NCI-H2107 treated with DMSO at 0.1 percent for 48 hours (cell line): ENCODE results near the gene MCCC2.
"Not testable (repeated sequence)": the region's sequence is repeated elsewhere in the genome, so short reads cannot be mapped to it uniquely, and the experiment has no call there.

Experiments
- DNase-seq: peaks from one replicate; lab custom pipeline; 2025; ENCODE audit not compliant: unreplicated experiment; lab: John Stamatoyannopoulos, UW

MCCC2 gene

DNA sequence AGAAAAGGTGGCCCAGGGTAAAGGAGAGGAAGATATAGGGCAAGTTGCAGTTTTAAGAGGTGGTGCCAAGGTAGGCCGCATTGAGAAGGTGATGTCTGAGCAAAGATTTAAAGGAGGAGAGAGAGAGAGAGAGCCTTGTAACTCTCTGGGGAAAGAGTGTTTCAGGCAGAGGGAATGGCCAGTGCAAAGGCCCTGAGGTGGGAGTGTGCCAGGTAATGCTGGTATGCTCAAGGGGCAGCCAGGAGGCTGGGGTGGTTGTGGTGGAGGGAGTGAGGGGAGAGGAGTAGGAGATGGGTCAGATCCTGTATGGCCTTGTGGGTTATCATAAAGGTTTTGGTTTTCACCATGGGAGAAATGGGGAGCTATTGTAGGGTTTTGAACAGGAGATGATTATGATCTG is 9.9 kb downstream of the MCCC2 start:
- no peak for DNase-seq

DNA sequence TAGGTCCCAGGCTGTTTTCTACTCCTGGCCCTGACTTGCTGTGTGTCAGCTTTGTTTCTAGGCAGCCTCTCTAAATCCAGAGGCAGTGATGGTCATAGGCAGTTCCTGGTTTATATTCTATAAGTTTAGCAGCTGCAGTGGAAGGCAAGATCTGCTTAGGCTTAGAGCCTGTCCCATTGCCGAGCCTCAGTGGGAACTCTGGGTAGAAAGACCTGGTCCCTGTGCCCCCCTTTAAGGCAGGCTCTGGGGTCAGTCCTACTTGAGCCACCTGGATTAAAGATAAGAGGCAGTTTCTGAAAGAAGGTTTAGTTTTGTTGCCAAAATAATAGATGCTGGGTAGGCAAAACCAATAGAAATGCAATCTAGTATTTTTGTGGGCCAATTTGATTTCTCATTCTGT is 13.6 kb downstream of the MCCC2 start:
- DNase-seq: no peak

DNA sequence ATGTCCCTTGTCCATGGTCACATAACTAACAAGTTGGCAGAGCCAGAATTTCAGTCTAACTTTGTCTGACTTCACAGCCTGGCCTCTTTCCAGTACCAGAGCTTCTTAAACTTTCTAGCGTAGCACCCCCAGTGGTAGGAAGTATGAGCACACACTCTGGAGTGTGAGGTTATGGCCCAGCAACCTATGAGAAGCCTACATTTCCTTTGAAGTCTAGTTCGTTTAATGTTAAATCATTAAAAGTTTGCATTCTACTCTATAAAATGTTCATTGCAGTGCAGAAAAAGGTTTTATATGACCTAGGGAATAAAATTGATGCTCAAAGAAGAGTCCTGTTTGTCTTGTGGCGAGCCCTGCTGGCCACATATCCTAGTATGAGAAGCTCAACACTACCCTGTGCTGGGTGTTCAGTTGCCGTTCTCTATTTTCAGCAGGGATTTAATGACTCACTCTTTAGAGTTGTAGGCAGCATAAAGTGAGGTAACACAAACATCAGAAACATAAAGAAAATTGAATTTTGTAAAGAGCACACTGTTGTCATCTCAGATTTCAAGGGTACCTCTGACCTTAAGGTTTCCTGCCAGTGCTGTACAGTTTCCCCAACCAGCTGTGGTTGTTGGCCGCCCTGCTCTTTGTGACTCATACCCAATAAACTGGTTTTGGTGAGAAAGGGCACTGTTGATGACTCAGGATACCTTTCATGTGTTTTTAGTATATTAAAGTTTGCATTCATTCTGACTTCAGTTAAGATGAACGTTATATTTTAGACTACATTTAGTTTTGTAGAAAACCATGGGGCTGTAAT is 14.3 kb downstream of the MCCC2 start:
- no peak for DNase-seq

DNA sequence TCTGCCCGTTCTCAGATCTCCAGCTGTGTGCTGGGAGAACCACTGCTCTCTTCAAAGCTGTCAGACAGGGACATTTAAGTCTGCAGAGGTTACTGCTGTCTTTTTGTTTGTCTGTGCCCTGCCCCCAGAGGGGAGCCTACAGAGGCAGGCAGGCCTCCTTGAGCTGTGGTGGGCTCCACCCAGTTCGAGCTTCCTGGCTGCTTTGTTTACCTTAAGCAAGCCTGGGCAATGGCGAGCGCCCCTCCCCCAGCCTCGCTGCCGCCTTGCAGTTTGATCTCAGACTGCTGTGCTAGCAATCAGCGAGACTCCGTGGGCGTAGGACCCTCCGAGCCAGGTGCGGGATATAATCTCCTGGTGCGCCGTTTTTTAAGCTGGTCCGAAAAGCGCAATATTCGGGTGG is 22.8 kb downstream of the MCCC2 start:
- not testable (repeated sequence) for DNase-seq

DNA sequence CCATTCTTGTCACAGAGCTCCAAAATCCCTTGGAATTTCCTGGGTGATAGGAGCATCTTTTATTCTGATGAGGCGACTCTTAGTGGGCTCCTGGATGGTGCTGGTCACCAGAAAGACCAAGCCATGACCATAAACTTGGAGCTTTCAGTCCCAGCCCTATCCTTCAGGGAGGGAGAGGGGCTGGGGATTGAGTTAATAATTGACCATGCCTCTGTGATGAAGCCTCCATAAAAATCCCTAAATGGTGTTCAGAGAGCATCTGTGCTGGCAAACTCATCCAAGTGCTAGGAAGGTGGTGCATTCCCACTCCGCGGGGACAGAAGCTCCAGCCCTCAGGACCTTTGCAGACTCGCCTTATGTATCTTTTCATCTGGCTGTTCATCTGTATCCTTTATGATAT is 28.7 kb downstream of the MCCC2 start:
- DNase-seq: no peak

DNA sequence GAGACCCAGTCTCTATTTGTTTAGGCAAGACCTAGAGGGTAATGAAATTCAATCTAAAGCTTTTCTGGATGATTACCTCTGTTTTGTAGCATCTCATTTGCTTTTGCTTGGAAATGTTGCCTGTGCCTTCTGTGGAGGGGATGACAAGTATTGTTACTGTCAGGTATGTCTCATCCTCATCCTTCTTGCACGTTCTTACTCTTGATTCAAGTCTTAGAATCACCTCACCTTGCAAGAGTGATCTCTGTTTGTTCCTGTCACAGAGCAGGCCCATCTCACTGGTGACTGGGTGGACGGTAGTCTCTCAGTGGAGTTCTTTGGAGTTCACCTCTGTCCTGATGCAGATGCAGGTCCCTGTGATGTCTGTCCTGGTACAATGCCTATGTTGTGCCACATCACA is 33.5 kb downstream of the MCCC2 start:
- no peak for DNase-seq

DNA sequence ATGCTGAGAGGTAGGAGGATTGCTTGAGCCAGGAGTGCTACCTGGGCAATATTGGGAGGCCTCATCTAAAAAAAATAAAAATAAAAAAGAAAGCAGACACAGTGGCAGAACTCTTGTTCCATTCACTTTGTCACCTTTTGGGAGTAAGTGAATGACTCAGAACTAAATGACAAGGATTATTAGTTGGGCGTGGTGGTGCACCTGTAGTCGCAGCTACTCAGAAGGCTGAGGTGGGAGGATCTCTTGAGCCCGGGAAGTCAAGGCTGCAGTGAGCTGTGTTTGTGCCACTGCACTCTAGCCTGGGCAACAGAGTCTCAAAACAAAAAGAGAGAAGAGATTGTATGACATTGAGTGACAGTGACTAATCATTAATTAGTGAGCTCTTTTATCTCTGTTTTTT is 34.1 kb downstream of the MCCC2 start:
- DNase-seq: no peak

DNA sequence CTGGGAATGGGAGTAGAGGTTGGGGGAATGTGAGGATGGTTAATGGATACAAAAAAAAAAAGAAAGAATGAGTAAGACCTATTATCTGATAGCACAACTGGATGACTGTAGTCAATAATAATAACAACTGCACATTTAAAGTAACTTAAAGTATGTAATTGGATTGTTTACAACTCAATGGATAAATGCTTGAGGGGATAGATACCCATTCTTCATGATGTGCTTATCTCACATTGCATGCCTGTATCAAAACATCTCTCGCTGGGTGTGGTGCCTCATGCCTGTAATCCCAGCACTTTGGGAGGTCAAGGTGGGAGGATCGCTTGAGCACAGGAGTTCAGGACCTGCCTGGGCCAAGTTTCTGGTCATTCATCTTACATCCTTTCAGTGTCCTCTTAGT is 34.6 kb downstream of the MCCC2 start:
- DNase-seq: no peak

DNA sequence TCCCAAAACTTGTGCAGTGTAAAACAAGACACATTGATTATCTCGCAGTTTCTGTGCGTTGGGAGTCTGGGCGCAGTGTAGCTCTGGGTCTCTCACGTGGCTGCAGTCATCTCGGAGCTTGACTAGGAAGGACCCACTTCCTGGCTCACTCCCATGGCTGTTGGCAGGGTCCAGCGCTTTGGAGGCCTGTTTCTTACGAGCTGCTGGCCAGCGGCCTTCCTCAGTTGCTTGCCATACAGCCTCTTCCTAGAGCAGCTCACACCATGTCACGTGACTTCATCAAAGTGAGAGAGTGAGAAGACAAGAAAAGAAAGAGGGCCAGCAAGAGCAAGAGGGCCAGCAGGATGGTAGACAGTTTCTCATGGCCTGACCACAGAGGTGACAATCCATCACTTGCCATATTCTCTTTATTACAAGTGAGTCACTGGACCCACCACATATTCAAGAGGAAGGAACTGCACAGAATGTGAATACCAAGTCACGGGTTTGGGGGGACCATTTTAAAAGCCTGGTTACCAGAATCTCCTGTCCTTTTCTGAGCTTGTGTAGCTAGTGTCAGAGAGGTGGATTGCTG is 36.2 kb downstream of the MCCC2 start:
- no peak for DNase-seq

DNA sequence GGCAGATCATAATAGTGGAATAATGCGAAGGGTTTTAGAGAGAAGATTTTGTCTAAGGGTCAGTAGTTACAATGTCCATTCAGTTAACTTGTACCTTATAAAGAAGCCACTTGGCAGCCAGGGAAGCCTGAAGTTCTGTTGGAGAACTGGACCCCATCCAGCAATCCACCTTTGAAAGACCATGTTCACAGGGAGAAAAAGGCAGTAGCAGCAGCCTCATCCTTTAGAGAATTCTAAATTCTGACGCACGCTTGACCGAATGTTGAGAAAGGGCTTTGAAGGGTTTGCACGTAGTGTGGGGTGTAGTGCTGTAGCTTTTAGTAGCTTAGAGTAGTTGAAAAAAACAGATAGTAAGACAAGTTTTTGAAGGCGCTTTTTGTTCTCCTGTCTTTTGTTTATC is 42.8 kb downstream of the MCCC2 start:
- DNase-seq: no peak

DNA sequence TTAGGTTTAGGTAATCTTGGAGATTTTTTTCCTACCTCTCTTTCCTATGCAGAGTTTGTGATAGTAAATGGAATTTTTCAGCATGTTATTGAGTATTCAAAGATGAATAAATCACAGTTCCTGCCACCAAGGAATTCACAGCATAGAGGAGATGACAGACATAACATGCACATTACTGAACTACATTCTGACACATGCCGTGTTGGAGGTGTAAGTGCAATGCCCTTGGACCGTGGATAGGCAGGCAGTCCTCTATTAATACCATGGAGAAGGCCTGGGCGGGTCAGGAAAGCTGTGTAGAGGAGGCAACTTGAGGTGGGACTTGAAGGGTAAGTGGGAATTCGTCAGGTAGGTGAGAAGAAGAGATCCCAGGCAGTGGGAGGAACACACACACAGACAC is 43.9 kb downstream of the MCCC2 start:
- no peak for DNase-seq

DNA sequence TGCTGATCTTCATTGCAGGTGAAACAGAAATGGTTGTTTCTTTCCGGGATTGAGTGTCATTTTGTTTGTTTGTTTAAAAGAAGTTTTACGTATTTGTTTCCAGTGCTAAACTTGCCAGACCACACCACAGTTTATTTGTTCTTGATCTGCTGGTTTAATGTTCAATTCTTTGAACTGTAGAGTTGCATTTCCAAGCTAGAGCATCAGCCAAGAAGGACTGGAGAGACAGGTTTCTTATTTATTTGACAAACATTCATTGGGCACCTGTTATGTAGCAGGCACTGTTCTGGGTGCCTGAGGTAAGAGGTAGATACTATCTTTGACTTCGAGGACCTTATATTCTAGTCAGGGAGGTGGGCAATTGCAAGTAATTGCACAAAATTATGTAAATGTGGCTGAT is 45.0 kb downstream of the MCCC2 start:
- no peak for DNase-seq

DNA sequence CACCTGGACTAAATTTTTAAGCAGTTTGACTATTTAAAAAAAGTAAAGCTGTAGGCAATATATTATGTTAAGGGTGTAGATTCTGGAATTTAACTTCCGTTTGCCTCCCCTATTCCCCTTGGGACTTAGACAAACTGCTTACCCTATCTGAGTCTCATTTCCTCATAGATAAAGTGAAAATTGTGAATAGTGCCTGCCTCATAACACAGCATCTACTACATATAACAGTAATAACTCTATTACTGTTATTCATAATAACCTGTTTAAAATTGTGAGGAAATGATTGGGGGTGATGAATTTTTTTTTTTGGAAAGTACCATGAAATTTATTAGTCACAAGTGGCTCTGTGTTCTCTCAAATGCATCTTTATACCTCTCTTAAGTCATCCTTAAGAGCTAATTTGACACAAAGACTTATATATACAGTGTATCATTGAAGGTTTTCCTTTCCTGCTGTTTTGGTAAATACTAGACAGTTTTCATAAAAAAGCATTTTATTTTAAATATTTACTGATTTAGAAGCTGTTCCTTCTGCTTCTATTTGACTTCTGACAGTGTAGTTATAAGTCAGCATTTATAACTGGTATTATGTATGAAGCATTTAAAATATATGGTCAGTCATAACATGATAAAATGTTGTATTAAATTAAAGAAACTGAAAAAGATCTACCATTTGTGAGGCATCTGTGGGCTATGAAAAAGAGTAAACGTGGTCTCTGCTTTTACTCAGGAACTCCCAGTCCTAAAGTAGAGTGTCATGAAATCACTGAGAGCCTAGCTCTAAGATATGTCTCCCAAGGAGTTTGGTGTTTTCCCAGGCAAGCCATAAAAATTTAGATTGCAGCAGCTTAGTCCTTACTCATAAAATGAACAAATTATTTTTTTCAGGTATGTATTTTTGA is 46.4 kb downstream of the MCCC2 start:
- no peak for DNase-seq

DNA sequence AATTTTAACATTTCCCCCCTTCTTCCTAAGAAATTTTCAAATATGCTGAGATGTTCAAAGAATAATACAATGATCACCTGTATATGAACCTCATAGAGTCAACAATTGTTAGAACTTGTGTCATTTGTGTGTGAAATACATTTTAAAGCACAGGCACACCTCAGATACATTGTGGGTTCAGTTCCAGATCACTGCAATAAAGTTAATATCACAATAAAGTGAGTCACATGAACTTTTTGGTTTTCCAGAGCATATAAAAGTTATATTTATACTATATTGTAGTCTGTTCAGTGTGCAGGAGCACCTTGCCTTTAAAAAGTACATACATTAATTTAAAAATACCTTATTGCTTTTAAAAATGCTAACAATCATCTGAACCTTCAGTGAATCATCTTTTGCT is 50.0 kb downstream of the MCCC2 start:
- no peak for DNase-seq

DNA sequence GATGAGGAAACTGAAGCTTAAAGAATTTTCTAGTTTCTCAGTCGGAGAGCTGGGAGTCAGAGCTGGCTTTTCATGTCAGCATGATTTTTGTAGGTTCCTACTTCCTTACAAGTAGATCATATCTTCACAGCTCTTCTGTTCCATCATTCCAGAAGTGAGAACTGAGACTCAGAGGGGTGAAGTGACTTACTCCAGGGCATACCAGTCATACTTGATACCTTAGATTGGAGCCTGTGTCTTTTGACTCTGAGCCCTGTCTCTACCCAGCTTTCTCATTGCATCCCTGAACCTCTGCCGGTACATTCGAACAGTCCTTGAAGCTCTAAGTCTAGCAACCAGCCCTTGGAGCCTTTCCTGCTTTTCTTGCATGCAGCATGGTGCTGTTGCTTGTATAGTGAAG is 53.3 kb downstream of the MCCC2 start:
- DNase-seq: no peak

DNA sequence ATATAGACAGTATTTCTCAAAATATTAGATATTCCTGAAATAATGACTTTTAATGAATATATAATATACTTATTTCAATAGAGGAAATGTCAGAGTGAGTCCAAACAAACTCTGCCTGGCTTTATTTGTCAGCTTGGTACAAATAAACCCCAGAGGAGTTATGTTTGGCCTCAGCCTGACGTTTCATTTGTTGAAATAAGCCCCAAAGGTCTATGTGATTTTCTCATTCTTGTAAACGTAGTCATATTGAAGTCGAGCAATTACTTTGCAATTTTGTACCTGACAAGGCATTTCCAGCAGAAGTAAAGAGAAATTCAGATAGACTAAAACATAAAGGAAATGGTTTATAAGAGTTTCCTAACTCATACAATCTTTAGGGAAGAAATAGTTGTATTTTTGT is 57.9 kb downstream of the MCCC2 start:
- no peak for DNase-seq

DNA sequence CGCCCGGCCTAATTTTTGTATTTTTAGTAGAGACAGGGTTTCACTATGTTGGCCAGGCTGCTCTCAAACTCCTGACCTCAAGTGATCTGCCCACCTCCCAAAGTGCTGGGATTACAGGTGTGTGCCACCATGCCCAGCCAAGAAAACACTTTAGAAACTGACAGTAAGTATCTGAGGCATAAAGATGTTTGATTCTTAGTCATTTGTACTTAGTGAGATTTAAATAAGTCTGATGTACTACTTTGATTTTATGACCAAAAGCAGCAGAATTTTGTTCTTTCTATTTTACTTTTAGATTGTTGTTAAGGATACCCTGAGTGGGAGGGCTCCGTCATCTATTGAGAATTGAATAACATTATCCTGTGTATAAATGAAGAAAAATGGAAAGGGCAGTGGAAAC is 63.8 kb downstream of the MCCC2 start:
- DNase-seq: not testable (repeated sequence)

DNA sequence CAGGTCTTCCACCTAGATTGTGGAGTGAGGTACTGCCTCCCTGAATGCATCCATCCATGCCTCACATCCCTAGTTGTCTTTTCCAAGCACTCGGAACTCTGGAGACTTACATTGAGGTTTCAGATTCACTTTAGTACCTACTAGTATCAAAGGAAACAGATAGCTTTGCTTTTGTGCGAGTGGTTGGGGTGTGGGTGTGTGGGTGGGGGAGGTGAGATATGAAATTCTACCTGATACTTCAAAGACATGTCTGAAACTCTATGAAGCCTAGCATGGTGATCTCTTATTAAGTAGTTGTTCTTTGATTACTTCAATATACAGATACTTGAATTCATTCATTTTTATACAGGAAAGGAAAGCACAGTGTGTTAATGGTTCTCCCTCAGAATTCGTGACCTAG is 64.4 kb downstream of the MCCC2 start:
- DNase-seq: no peak

DNA sequence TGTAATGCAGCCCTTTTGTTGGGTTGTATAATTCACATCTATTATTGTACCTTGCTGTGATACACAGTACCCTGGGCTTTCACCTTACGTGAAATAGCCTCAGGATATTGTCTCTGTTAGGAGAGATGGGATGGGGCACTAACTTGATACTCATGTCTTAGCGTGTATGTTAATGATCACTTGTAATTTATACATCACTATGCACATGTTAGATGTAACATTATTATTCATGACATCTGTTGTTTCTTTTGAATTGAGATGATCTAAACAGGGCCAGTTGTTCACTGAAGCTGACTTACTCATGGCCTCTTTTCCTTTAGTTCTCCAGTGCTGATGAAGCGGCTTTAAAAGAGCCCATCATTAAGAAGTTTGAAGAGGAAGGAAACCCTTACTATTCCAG is 65.2 kb downstream of the MCCC2 start:
- DNase-seq: no peak

DNA sequence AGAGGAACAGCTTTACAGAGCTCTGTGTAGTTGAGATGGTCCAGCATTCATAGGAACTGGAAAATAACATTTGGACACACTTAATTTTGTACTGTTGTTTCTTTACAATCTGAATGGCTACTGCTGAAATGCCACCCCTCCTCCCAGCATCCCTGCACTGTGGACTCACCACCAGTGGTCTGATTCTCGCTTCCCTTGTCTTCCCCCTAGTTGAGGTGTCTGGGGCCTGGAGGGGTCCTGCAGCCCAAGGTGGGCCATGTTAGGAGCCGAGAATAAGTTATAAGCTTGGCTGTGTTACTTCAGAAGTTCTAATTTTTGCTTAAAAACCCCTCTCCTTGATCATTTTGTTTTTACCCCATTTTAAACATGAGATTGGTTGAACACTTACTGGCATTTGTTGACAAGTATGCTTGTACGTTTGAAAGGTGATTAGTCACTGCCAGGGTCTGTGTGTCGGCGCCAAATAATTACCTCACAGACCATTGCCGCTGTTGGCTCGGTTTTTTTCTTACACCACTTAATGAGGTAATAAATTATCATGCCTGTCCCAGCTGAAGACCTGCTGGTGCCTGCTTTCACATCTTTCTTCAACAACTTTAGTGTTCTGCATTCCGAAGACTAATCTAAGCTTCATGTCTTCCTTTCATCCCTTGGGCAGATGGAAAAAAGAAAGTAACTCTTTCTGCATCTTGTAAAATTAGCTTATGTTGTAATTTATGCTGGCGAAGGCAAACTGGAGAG is 65.8 kb downstream of the MCCC2 start:
- DNase-seq: no peak

DNA sequence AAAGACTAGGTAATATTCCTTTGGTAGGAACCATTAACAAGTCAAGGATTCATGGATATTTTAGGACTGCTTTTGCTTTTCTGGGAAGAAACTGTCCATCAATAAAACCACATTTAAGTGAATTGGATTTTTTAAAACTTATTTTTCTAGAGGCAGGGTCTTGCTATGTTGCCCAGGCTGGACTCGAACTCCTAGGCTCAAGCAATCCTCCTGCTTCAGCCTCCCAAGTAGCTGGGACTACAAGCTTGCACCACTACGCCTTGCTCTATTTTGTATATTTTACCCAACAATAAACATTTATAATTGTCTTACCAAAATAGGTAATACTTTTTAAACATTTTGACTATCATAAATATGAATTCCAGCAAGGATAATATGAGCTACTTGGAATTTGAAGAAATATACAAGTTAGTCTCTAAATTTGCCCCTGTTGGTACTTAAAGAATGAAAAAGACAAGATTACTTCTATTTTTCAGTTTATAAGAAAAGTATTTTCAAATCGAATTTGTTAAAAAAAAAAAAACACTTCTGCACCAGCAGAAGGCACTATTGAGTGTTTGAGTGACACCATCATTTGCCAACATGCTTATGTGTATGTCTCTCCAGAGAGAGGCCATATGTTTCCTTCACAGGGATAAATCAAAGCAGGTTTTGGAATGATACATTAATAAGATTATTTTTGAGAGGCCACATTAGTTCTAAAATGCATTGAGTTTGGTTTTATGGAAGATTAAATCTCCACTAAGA is 71.9 kb downstream of the MCCC2 start:
- no peak for DNase-seq
